HG03097 (cell line): ENCODE results near the gene GUCY1A1.

Experiments used
- ATAC-seq: cut with Tn5 transposase; IDR thresholded peaks from one replicate; pipeline ENCODE4 v1.9.1; 2021; ENCODE audit not compliant: unreplicated experiment, low FRiP score

Gene GUCY1A1

GRCh38 chr4:155688860-155689259 lies 22.2 kb downstream of the GUCY1A1 start:
- no peak for ATAC-seq

- no peak for ATAC-seq
Observed at GRCh38 chr4:155690044-155690837, 23.6 kb downstream of the GUCY1A1 start.

GRCh38 chr4:155692361-155692760 lies 25.7 kb downstream of the GUCY1A1 start:
- ATAC-seq = no peak

GRCh38 chr4:155693015-155693663 lies 26.5 kb downstream of the GUCY1A1 start:
- no peak for ATAC-seq

- ATAC-seq = no peak
Observed at GRCh38 chr4:155694100-155694785, 27.6 kb downstream of the GUCY1A1 start.

- ATAC-seq = no peak
Observed at GRCh38 chr4:155696226-155696625, 29.6 kb downstream of the GUCY1A1 start.

- no peak for ATAC-seq
Observed at GRCh38 chr4:155696726-155697125, 30.1 kb downstream of the GUCY1A1 start.

- ATAC-seq = no peak
Observed at GRCh38 chr4:155701827-155702226, 35.2 kb downstream of the GUCY1A1 start.

- ATAC-seq = peak; percentile 95
Observed at GRCh38 chr4:155703486-155704247, 37.0 kb downstream of the GUCY1A1 start.

GRCh38 chr4:155704841-155705404 lies 38.3 kb downstream of the GUCY1A1 start:
- ATAC-seq = no peak

GRCh38 chr4:155705664-155706063 lies 39.0 kb downstream of the GUCY1A1 start:
- no peak for ATAC-seq

GRCh38 chr4:155706147-155706546 lies 39.5 kb downstream of the GUCY1A1 start:
- no peak for ATAC-seq

- no peak for ATAC-seq
Observed at GRCh38 chr4:155707251-155707650, 40.6 kb downstream of the GUCY1A1 start.

- ATAC-seq = no peak
Observed at GRCh38 chr4:155708782-155709181, 42.1 kb downstream of the GUCY1A1 start.

GRCh38 chr4:155709918-155710317 lies 43.3 kb downstream of the GUCY1A1 start:
- ATAC-seq = no peak

- no peak for ATAC-seq
Observed at GRCh38 chr4:155711556-155711955, 44.9 kb downstream of the GUCY1A1 start.

- ATAC-seq = no peak
Observed at GRCh38 chr4:155712846-155713245, 46.2 kb downstream of the GUCY1A1 start.

- ATAC-seq = no peak
Observed at GRCh38 chr4:155713911-155714310, 47.3 kb downstream of the GUCY1A1 start.

GRCh38 chr4:155722336-155722735 lies 55.7 kb downstream of the GUCY1A1 start:
- ATAC-seq = no peak

- no peak for ATAC-seq
Observed at GRCh38 chr4:155722816-155723499, 56.3 kb downstream of the GUCY1A1 start.
